ENCODE results near the gene UPP1. TPM values are rescaled to one million over a fixed set of nuclear protein-coding genes. Genes with fewer than 3 reads are reported as not detected.

Gene UPP1
- 8.5 TPM for total RNA-seq

DNA sequence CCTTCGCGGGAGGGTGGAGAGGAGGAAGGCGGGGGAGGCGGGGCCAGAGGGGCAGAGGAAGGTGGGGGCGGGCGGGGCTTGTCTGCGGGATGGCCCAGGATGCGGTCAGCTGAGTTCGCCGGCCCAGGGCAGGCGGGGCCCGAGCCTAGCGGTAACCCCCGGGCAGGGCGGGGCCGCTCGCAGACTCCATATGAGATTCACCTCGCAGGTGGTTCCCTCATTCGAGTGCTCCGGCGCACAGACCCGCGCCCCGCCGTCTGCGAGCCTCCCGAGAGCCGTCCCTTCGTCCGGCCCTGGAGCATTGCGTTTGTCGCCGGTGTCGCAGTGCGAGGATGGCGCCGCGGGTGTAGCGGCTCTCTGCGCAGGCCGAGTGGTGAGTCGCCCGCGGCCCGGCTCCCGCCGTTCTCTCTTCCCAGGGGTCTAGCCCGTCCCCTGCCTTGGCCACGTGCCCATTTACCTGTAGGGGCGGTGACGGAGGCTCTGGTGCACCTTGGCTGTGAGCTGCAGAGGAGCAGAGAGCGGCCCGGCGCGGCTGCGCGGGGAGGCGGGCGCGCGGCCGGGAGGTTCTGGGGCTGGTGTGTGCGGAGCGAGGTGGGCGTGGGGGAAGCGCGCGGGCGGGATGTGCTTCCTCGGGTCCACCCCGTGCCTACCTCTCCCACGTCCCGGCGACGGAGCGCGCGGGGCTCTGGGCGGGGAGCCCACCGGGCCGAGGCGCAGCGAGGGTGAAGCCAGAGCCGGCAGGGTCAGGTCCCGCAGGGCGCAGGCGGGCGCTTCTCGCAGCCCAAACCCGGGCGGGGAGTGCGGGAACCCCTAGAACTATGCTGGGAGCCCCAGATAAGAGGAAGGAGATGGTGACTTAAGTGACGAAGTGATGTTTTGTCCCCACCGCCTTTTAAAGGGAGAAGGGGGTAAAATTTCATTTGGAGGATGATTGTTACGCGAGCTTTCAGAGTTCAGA, at the start of gene UPP1:
Gene UPP1 (plus strand): TSS at position 220 of the 958 bp plus-strand sequence. CDS start 5,519 bp downstream, outside the sequence.

Other genes with a start within 250 kb of the UPP1 start
- gene PKD1L1, start 140.8 kb upstream of the UPP1 start, total RNA-seq, result 2.1 TPM
- gene HUS1, start 109.7 kb upstream of the UPP1 start, total RNA-seq, result 72.1 TPM
- gene SUN3, start 60.2 kb upstream of the UPP1 start, total RNA-seq, result not detected
- 0.22 TPM for gene C7orf57, start 53.7 kb upstream of the UPP1 start, total RNA-seq
- gene ABCA13, start 82.2 kb downstream of the UPP1 start, total RNA-seq, result 1.8 TPM

Measured in camera-type eye (tissue), 1 donor.